HG03457 (cell line): Measurements from ENCODE around the gene GALNT6.

Source experiments
- ATAC-seq: cut with Tn5 transposase; IDR thresholded peaks from one replicate; pipeline ENCODE4 v1.9.1; 2021; ENCODE audit warnings: moderate number of reproducible peaks; ENCODE audit not compliant: unreplicated experiment

GALNT6 gene

DNA sequence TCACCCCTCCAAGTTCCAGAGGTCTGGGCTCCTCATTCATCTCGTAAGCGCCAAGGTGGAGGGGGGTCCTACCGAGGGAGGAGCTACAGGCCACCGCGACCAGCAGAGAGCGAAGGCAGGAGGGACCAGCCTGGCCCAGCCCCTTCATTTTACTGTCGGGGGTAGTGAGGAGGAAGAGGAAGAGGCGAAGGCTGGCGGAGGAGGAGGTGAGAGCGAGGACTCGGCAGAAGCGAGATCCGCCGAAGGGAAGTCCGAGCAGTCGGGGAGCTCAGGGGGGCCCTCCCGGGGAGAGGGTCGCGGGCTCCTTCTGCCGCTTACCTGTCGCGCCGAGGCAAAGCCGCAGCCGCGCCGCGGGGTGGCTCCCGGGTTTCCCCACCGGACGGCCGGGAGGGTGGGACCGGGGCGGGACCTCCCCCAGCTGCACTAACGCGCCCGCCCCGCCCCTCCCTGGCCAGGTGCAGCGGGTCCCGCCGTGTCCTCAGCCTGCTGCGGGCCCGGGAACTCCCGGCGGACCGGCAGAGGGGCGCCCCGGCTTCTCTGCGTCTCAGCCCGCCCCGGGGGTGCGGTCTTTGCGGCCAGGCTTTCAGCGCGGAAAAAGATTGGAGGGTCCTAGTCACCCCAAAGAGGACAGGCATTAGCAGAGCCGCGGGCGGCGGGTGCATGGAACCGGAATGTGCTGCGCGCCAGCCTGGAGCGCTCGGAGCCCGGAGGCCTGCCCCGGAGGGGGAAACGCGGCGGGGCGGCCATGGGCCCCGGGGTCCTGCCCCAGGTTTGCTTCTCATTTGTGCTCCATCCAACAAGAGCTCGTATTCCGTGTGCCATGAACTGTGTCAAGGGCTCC lies at the start of gene GALNT6:
Gene GALNT6 (minus strand): TSS at position 124 of the 841 bp plus-strand sequence. CDS start 11,625 bp downstream, outside the sequence.
- ATAC-seq: no peak

DNA sequence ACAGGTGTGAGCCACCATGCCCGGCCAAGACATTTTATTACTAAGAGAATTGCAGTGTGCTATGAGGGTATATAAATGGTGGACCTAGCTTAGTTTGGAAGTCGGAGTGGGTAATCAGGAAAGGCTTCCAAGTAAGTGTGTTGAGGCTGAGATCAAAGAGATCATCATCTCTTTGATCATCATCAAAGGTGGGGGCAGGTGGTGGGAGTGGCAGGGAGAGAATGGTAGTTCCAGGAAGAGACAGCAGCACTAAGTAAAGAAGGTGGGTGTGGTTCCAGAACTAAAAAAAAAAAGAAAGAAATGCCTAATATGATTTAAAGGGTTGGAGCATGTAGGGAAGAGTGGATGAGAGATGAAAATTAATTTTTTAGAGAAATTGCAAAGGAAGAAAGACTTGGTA lies 48.1 kb upstream of the GALNT6 start:
- no peak for ATAC-seq

GRCh38 chr12:51437431-51437830 lies 46.2 kb upstream of the GALNT6 start:
- ATAC-seq: no peak

DNA sequence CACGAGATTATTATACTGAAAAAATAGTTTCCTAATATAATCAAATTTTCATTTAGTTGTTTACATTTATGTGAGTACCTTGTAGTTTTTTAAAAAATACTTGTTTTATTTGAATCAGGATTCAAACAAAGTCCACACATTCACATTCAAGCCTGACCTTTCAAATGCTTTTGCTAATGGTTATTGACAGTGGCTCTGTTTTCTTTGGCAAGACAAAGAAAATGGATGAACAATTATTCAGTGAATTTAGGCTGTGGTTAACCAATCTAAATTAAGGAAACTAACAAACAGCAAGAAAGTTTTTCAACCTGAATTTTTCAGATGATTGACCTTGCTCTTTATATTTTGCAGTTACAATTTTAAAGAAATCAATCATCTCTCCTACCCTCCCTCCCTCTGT lies 43.1 kb upstream of the GALNT6 start:
- ATAC-seq: no peak

DNA sequence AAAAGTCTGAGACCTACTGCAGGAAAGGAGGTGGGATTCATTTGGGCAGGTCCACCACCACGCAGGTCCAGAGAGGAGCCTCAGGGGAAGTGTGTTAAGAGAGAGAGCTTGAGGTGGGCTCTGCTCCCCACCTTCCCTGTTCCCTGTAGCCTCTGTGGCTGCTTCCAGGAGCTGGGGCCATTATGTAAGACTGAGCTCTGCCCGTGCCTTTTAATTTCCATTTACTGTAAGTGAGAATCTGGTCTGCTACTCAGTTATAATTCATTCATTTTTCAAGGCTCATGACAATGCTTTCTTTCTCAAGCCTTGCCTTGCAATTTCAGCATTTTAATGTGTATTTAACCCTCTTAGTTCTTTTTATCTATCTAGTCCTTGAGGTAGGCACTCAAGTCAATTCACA lies 41.7 kb upstream of the GALNT6 start:
- no peak for ATAC-seq

DNA sequence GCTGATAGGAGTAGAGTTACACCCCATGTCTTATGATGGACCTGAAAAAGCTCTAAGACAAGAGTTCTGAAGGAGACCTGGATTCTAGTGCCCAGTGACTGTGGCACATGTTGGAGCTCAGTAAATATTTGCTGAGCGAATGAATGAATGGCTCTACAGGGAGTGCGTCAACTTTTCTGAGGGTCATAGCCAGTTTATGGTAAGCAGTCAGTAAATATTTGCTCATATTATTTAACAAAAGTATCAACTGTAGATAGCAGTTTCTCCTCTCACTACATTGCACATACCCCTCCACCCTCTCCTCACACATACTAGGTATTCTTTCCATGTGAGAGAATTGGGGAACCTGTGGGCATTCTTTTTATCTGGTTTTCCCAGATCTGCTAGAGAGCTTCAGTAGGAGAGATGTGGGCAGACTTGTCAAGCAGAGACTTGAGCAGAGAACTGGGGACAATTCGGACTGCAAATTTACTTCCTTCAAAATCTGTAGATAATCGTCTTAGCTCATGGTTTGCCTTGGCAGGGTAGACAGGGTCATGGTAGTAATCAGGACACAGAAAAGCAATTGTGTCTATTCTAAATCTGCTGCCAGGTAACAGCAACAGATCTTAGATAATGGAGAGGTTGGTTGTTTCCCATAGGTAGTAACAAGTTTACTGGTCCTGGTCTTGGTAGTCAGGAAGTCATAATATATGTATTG lies 39.1 kb upstream of the GALNT6 start:
- no peak for ATAC-seq

DNA sequence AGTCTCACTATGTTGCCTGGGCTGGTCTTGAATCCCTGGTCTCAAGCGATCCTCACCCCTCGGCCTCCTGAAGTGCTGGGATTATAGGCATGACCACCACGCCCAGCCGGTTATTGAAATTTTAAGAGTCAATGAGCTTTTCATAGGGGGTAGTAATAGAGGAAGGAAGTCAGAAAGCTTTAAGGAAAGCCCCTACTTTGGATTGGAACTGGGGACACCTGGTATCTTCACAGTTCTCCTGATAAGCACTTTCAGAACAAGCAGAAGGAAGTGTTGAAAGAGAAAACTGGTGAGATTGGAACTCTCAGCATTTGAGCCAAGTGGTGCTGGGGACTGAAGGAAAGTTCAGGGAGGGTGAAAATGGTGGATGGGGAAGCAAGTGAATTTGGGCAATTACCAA lies 38.5 kb upstream of the GALNT6 start:
- ATAC-seq: no peak

GRCh38 chr12:51428256-51428655 lies 37.0 kb upstream of the GALNT6 start:
- ATAC-seq: no peak

DNA sequence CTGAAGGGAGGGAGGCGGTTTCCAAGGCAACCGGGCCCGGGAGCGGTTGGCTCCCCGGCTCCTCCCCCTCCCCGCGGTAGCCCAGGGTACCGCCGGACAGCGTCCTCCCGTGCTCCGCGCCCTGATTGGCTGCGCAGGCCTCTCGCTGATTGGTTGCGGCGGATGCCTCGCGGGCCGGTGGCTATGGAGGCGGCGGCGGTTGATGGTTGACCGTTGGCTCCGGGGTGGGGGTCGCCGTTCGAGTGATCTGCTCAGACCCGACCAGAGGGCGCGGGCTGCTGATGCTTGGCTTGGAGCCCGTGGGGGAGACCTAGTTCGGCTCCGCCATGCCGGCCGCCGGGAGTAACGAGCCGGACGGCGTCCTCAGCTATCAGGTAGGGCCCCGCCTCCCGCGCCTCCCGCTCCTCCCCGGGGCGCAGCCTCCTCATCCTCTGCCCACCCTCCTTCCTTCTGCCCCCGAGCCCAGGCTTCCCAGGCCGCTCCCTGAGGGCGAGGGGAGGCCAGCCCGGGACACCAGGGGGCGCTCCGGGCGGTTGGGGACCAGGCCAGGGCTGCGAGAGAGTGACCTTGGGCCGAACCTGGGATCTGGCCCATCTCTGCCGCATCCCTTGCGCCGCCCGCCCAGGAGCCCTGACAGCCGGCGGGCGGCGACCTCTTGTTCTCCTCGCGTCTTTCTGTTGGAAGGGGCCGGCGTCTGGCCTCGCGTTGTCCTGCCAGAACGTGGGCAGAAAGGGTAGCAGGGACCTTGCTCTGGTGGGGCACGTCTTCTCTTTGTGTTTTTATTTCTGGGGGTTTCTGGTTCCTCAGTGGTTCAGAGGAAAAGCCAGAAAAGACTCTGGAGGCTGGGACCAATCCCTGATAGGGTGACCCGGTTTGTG lies 33.7 kb upstream of the GALNT6 start, which contains the start of gene SLC4A8:
Gene SLC4A8 (plus strand): TSS at position 170 of the 878 bp plus-strand sequence. CDS start 157 bp downstream, at position 327.
- ATAC-seq: peak; percentile 76

- ATAC-seq: no peak
These were observed 33.0 kb upstream of the GALNT6 start for GRCh38 chr12:51424094-51424661.

- no peak for ATAC-seq
These were observed 30.2 kb upstream of the GALNT6 start for GRCh38 chr12:51421266-51421884.

GRCh38 chr12:51419425-51420193 lies 28.4 kb upstream of the GALNT6 start:
- no peak for ATAC-seq

- ATAC-seq: no peak
These were observed 26.6 kb upstream of the GALNT6 start for GRCh38 chr12:51417826-51418225.

DNA sequence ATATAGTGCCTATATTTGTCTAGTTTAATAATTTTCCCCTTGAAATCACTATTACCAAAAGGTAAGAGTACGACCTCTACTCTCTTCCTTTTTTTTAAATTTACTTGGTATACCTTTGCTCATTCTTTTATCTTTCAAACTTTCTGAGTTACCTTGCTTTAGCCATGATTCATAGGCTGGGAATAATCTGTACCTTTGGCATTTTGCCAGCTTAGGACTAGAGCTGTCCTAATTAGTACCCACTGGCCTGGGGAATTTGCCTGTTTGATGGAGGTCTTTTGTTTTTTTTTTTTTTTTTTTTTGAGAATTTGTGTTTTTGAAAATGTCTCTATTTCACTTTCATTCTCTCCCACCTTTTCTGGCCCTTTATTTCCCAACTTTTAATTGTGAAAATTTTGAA lies 24.7 kb upstream of the GALNT6 start:
- ATAC-seq: no peak

- no peak for ATAC-seq
These were observed 22.6 kb upstream of the GALNT6 start for GRCh38 chr12:51413791-51414190.

DNA sequence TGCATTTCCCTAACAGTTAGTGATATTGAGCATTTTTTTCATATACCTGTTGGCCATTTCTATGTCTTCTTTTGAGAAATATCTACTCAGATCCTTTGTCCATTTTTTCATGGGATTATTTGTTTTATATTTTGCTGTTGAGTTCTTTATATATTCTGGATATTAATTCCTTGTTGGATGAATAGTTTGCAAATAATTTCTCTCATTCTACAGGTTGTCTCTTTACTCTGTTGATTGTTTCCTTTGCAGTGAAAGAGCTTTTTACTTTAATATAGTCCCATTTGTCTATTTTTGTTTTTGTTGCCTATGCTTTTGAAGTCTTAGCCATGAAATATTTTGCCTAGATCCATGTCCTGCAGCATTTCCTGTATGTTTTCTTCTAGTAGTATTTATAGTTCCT lies 21.9 kb upstream of the GALNT6 start:
- ATAC-seq: no peak

DNA sequence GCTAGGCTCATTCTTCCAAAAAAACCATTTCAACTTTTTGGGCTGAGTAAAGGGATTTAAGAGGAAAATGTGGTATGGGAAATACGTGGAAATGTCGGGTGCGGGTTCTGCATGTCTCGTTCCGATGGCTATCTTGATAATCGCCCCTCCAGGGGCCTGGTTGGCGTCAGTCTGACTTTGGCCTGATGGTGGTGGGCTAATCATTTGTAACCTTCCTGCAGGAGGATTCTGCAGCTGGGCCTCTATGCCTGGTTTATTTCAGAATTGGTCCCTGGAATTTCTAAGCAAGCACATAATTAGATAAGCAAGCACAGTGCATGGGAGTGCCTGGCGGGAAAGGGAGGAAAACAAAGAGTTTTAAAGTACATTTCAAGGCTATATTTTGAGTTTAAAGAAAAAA lies 18.6 kb upstream of the GALNT6 start:
- no peak for ATAC-seq

- no peak for ATAC-seq
These were observed 16.4 kb upstream of the GALNT6 start for GRCh38 chr12:51407604-51408003.

GRCh38 chr12:51406859-51407258 lies 15.7 kb upstream of the GALNT6 start:
- ATAC-seq: no peak

- no peak for ATAC-seq
These were observed 15.1 kb upstream of the GALNT6 start for GRCh38 chr12:51406290-51406689.
